Kidney epithelial cell (primary cell): Measurements from ENCODE around the gene NDRG2. TPM values are rescaled to one million over a fixed set of nuclear protein-coding genes. Genes with fewer than 3 reads are reported as not detected.

Source experiments
- DNase-seq: peaks from one replicate; pipeline ENCODE4 v3.0.0-alpha.2; 2010; ENCODE audit warnings: low read depth
- H3K27me3 ChIP-seq: 2 replicates; pipeline ENCODE4 v1.6.0; 2011; ENCODE audit warnings: low read length; ENCODE audit not compliant: control insufficient read depth, insufficient read depth
- H3K36me3 ChIP-seq: 2 replicates; pipeline ENCODE4 v1.5.1; 2011; ENCODE audit warnings: low read length; ENCODE audit not compliant: control insufficient read depth, insufficient read depth
- H3K4me3 ChIP-seq: 2 replicates; pipeline ENCODE4 v1.5.1; 2011; ENCODE audit warnings: low read depth, mild to moderate bottlenecking, control low read depth, low read length
- CTCF ChIP-seq: IDR thresholded peaks from 2 replicates; pipeline ENCODE4 v1.5.1; 2011; ENCODE audit warnings: mild to moderate bottlenecking, moderate library complexity, low read length, control low read depth, inconsistent platforms; ENCODE audit not compliant: insufficient read depth, poor library complexity, severe bottlenecking
- total RNA-seq: library from RNA; depleted of rRNA; stranded (reverse); fragments of >200 nt; gene quantifications from 2 replicates; pipeline ENCODE4 v1.2.3, GENCODE V29; 2015

NDRG2 gene
- total RNA-seq, 1 donor from 2014 or later: 10.5 TPM

GRCh38 chr14:21053184-21054122 is 28.6 kb upstream of the NDRG2 start:
- Histone ChIP-seq H3K36me3 (no peaks in the 10 kb centered on the region), H3K27me3 (no peaks in the 10 kb centered on the region), H3K4me3 (no peak overlapping the region)
- no peak for TF ChIP-seq CTCF
- no peak for DNase-seq

GRCh38 chr14:21050597-21050996 is 25.7 kb upstream of the NDRG2 start:
- no peak for TF ChIP-seq CTCF
- Histone ChIP-seq H3K27me3 (no peaks in the 10 kb centered on the region), H3K36me3 (no peaks in the 10 kb centered on the region), H3K4me3 (no peak overlapping the region)
- DNase-seq: no peak

GRCh38 chr14:21049271-21049673 is 24.4 kb upstream of the NDRG2 start:
- Histone ChIP-seq H3K36me3 (no peaks in the 10 kb centered on the region), H3K4me3 (no peak overlapping the region), H3K27me3 (no peaks in the 10 kb centered on the region)
- TF ChIP-seq CTCF: no peak
- DNase-seq: no peak

GRCh38 chr14:21048638-21049037 is 23.8 kb upstream of the NDRG2 start:
- H3K36me3 ChIP-seq: no peaks in the 10 kb centered on the region
- no peaks in the 10 kb centered on the region for H3K27me3 ChIP-seq
- DNase-seq: no peak
- no peak for TF ChIP-seq CTCF
- no peak overlapping the region for H3K4me3 ChIP-seq

- Histone ChIP-seq H3K27me3 (peaks cover 4% of the 10 kb centered on the region), H3K36me3 (no peaks in the 10 kb centered on the region), H3K4me3 (no peak overlapping the region)
- no peak for DNase-seq
- TF ChIP-seq CTCF: no peak
Observed at GRCh38 chr14:21047378-21047781, 22.5 kb upstream of the NDRG2 start.
